Esophagus muscularis mucosa (tissue), 4 donors: Measurements from ENCODE around the gene PDCD4.

ENCODE experiments used
- EP300 ChIP-seq: sonication (generic); formaldehyde crosslinking; IDR thresholded peaks from one replicate; pipeline ENCODE4 v1.6.1; 2017; ENCODE audit warnings: antibody characterized with exemption
- POLR2A ChIP-seq: fragments of 450-650 bp; IDR thresholded peaks from one replicate; pipeline ENCODE4 v1.6.1; 2017; ENCODE audit warnings: antibody characterized with exemption, moderate library complexity, mild to moderate bottlenecking, low read depth
- POLR2AphosphoS5 ChIP-seq, 2 donors: sonication (generic); formaldehyde crosslinking; IDR thresholded peaks; one replicate each; pipeline ENCODE4 v1.6.1; 2017; ENCODE audit warnings: antibody characterized with exemption in 2 of 2
- TF ChIP-seq, protein P1 (sequence below), 3 experiments: fragments of 200-600 bp in 2 of 3; fragments of 450-650 bp in 1 of 3; sonication (generic) in 2 of 3; IDR thresholded peaks; one replicate each; pipeline ENCODE4 v1.5.1; 2017 to 2019; ENCODE audit warnings: antibody characterized with exemption in 3 of 3, mild to moderate bottlenecking in 2 of 3, moderate library complexity in 1 of 3

DNA sequence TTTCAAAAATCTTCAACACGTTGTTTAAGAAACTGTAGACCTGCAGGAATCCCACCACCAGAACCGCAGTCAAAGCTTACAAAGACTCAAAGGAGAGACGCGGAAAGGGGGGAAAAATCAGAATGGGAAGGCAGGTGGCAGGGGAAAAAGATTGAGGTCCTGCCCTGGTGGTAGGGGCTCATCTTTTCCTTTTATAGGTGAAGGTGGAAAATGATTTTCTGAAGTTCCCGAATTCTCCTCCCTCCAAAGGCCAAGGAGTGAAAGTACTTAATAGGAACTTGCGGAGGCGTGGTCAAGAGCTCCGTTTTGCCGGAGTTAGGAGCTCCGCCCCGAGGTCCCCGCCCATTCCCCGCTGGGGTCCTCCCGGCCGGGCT lies 46.5 kb downstream of the PDCD4 start:
- no peak for TF ChIP-seq POLR2A
- TF ChIP-seq, protein P1, sequence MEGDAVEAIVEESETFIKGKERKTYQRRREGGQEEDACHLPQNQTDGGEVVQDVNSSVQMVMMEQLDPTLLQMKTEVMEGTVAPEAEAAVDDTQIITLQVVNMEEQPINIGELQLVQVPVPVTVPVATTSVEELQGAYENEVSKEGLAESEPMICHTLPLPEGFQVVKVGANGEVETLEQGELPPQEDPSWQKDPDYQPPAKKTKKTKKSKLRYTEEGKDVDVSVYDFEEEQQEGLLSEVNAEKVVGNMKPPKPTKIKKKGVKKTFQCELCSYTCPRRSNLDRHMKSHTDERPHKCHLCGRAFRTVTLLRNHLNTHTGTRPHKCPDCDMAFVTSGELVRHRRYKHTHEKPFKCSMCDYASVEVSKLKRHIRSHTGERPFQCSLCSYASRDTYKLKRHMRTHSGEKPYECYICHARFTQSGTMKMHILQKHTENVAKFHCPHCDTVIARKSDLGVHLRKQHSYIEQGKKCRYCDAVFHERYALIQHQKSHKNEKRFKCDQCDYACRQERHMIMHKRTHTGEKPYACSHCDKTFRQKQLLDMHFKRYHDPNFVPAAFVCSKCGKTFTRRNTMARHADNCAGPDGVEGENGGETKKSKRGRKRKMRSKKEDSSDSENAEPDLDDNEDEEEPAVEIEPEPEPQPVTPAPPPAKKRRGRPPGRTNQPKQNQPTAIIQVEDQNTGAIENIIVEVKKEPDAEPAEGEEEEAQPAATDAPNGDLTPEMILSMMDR (IDR thresholded peaks at IDR 0.05), result peak in 2 of 3 experiments; percentile 18 to 23
- peak in 1 of 2 donors; percentile 83 for TF ChIP-seq POLR2AphosphoS5 (IDR thresholded peaks at IDR 0.05)
- TF ChIP-seq EP300, result no peak
